H1 (cell line): ENCODE data around the gene OTUD5. TPM values are rescaled to one million over a fixed set of nuclear protein-coding genes. Genes with fewer than 3 reads are reported as not detected.

Source experiments
- CTCF ChIA-PET: fragments of 300-600 bp; sonication (Branson Sonifier 250); formaldehyde crosslinking; loops from one replicate; lab custom pipeline; 2021; ENCODE audit not compliant: partially characterized antibody; lab: Charles Lee
- POLR2A ChIA-PET: fragments of 300-600 bp; sonication (Branson Sonifier 250); formaldehyde crosslinking; loops from one replicate; lab custom pipeline; 2021; ENCODE audit warnings: inconsistent platforms; ENCODE audit not compliant: partially characterized antibody; lab: Charles Lee
- DNase-seq, 2 experiments: peaks; one replicate each; pipeline versions ENCODE4 v3.0.0 to v3.0.0-alpha.2; 2010 to 2022; ENCODE audit warnings: low spot score in 2 of 2, low read depth in 1 of 2, mixed read lengths in 1 of 2
- FAIRE-seq: peaks from 2 replicates; lab custom pipeline; 2011; peaks lifted over from hg19 to GRCh38; lab: Jason Lieb, UNC
- H2AFZ ChIP-seq: 2 replicates; pipeline ENCODE4 v1.8.1; 2012; ENCODE audit warnings: low read length, inconsistent platforms
- H2AK5ac ChIP-seq: 2 replicates; pipeline ENCODE4 v1.6.1; 2013; ENCODE audit warnings: low read depth, low read length
- H2BK120ac ChIP-seq: replicated peaks from 2 replicates; pipeline ENCODE3; 2013; ENCODE audit warnings: low read depth, low read length, inconsistent platforms
- H2BK12ac ChIP-seq: 2 replicates; pipeline ENCODE4 v1.6.1; 2013; ENCODE audit warnings: low read depth, low read length
- H2BK15ac ChIP-seq: 2 replicates; pipeline ENCODE4 v1.6.1; 2013; ENCODE audit warnings: low read length
- H2BK20ac ChIP-seq: 2 replicates; pipeline ENCODE4 v1.6.1; 2013; ENCODE audit warnings: low read length
- H2BK5ac ChIP-seq: 2 replicates; pipeline ENCODE4 v1.6.1; 2013; ENCODE audit warnings: low read depth, low read length
- H3K14ac ChIP-seq: 2 replicates; pipeline ENCODE4 v1.6.1; 2013; ENCODE audit warnings: inconsistent platforms; ENCODE audit not compliant: insufficient read length
- H3K18ac ChIP-seq: 2 replicates; pipeline ENCODE4 v1.6.1; 2013; ENCODE audit warnings: low read length; ENCODE audit errors: extremely low read depth
- H3K23ac ChIP-seq: 2 replicates; pipeline ENCODE4 v1.6.1; 2013; ENCODE audit warnings: inconsistent platforms; ENCODE audit not compliant: insufficient read length
- H3K23me2 ChIP-seq: 2 replicates; pipeline ENCODE4 v1.6.1; 2013; ENCODE audit warnings: low read depth, low read length
- H3K27ac ChIP-seq: 2 replicates; pipeline ENCODE4 v1.6.1; 2011; ENCODE audit warnings: low read depth, low read length, inconsistent platforms
- H3K27me3 ChIP-seq, 4 experiments: replicated peaks in 1 of 4; 1 replicate in 1 of 4; 2 replicates in 3 of 4; pipeline versions ENCODE4 v1.6.1 to v1.8.1; 2011 to 2013; ENCODE audit warnings: low read length in 3 of 4, mild to moderate bottlenecking in 3 of 4, inconsistent platforms in 2 of 4, mixed read lengths in 2 of 4, moderate library complexity in 1 of 4; ENCODE audit not compliant: control insufficient read depth in 3 of 4, insufficient read depth in 3 of 4; ENCODE audit errors: extremely low read depth in 1 of 4
- H3K36me3 ChIP-seq, 4 experiments: 2 replicates each; pipeline versions ENCODE4 v1.6.1 to v1.8.1; 2011 to 2013; ENCODE audit warnings: mild to moderate bottlenecking in 4 of 4, low read length in 3 of 4, moderate library complexity in 2 of 4, control low read depth in 1 of 4, inconsistent platforms in 1 of 4; ENCODE audit not compliant: insufficient read depth in 4 of 4, control insufficient read depth in 2 of 4
- H3K4ac ChIP-seq: replicated peaks from 2 replicates; pipeline ENCODE3; 2013; ENCODE audit warnings: low read length, low read depth, mixed read lengths, inconsistent platforms; ENCODE audit not compliant: insufficient read length
- H3K4me1 ChIP-seq, 4 experiments: replicated peaks in 1 of 4; 1 replicate in 1 of 4; 2 replicates in 3 of 4; pipeline versions ENCODE4 v1.6.1 to v1.8.1; 2011 to 2013; ENCODE audit warnings: low read length in 3 of 4, inconsistent platforms in 2 of 4, mixed read lengths in 1 of 4; ENCODE audit not compliant: insufficient read depth in 4 of 4, control insufficient read depth in 3 of 4
- H3K4me2 ChIP-seq, 2 experiments: 2 replicates each; pipeline versions ENCODE4 v1.6.1 to v1.8.1; 2011 to 2013; ENCODE audit warnings: low read depth in 2 of 2, low read length in 2 of 2, control low read depth in 1 of 2, inconsistent platforms in 1 of 2, mild to moderate bottlenecking in 1 of 2; ENCODE audit not compliant: insufficient read depth in 1 of 2
- H3K4me3 ChIP-seq, 4 experiments: fragments of 200-600, 300-600 bp in 1 of 4; sonication (generic), shearing (Covaris generic), sonication (Bioruptor Twin) in 1 of 4; 2 replicates each; pipeline versions ENCODE4 v1.5.1 to v1.8.1; 2011 to 2016; ENCODE audit warnings: low read length in 4 of 4, low read depth in 3 of 4, control low read depth in 2 of 4, inconsistent platforms in 2 of 4, mild to moderate bottlenecking in 2 of 4, mixed read lengths in 1 of 4, moderate library complexity in 1 of 4; ENCODE audit not compliant: insufficient read depth in 2 of 4; ENCODE audit errors: extremely low read depth in 1 of 4
- H3K56ac ChIP-seq: replicated peaks from 2 replicates; pipeline ENCODE3; 2013; ENCODE audit warnings: low read depth, mild to moderate bottlenecking, mixed read lengths, low read length, inconsistent platforms; ENCODE audit not compliant: insufficient read length
- H3K79me1 ChIP-seq: 2 replicates; pipeline ENCODE4 v1.6.1; 2013; ENCODE audit warnings: low read depth, low read length, control low read depth
- H3K79me2 ChIP-seq, 2 experiments: 2 replicates each; pipeline versions ENCODE4 v1.6.1 to v1.8.1; 2012 to 2013; ENCODE audit warnings: low read length in 2 of 2, mild to moderate bottlenecking in 2 of 2, inconsistent platforms in 1 of 2; ENCODE audit not compliant: insufficient read depth in 2 of 2, control insufficient read depth in 1 of 2
- H3K9ac ChIP-seq, 4 experiments: replicated peaks in 1 of 4; 1 replicate in 1 of 4; 2 replicates in 3 of 4; pipeline versions ENCODE4 v1.6.1 to v1.8.1; 2011 to 2013; ENCODE audit warnings: low read depth in 3 of 4, low read length in 3 of 4, control low read depth in 2 of 4, mild to moderate bottlenecking in 2 of 4, moderate library complexity in 2 of 4, inconsistent platforms in 1 of 4; ENCODE audit errors: extremely low read depth in 1 of 4
- H3K9me3 ChIP-seq, 2 experiments: 2 replicates each; pipeline versions ENCODE4 v1.6.1 to v1.8.1; 2012 to 2013; ENCODE audit warnings: mild to moderate bottlenecking in 2 of 2, moderate library complexity in 2 of 2, control low read depth in 1 of 2, inconsistent platforms in 1 of 2, low read depth in 1 of 2, low read length in 1 of 2, mixed read lengths in 1 of 2; ENCODE audit not compliant: insufficient read depth in 2 of 2
- H4K20me1 ChIP-seq, 2 experiments: replicated peaks in 1 of 2; 2 replicates each; pipeline versions ENCODE3 to v1.8.1; 2011 to 2013; ENCODE audit warnings: inconsistent platforms in 2 of 2, low read length in 2 of 2, mild to moderate bottlenecking in 1 of 2; ENCODE audit not compliant: insufficient read depth in 2 of 2, control insufficient read depth in 1 of 2
- H4K5ac ChIP-seq: 2 replicates; pipeline ENCODE4 v1.6.1; 2013; ENCODE audit warnings: low read length, low read depth, mixed read lengths, inconsistent platforms; ENCODE audit not compliant: insufficient read length
- H4K8ac ChIP-seq: 2 replicates; pipeline ENCODE4 v1.8.0; 2013; ENCODE audit warnings: mild to moderate bottlenecking, moderate library complexity, low read length, inconsistent platforms; ENCODE audit not compliant: insufficient read depth; ENCODE audit errors: extremely low read depth
- H4K91ac ChIP-seq: replicated peaks from 2 replicates; pipeline ENCODE3; 2013; ENCODE audit warnings: low read length, mixed read lengths, inconsistent platforms; ENCODE audit not compliant: insufficient read length
- ATF3 ChIP-seq: IDR thresholded peaks from 2 replicates; pipeline ENCODE4 v1.6.1; 2011; ENCODE audit warnings: low read depth, mild to moderate bottlenecking, low read length; ENCODE audit not compliant: insufficient read depth
- BACH1 ChIP-seq: IDR thresholded peaks from 2 replicates; pipeline ENCODE4 v1.6.1; 2012; ENCODE audit warnings: low read length, improper control_type of control experiment
- CHD2 ChIP-seq: IDR thresholded peaks from 2 replicates; pipeline ENCODE4 v1.6.1; 2012; ENCODE audit warnings: low read length, improper control_type of control experiment
- CREB1 ChIP-seq: IDR thresholded peaks from 2 replicates; pipeline ENCODE4 v1.6.1; 2012; ENCODE audit warnings: inconsistent platforms
- EGR1 ChIP-seq: IDR thresholded peaks from 2 replicates; pipeline ENCODE4 v1.6.1; 2011; ENCODE audit warnings: low read depth, low read length, borderline replicate concordance
- GABPA ChIP-seq: IDR thresholded peaks from 2 replicates; pipeline ENCODE4 v1.6.1; 2011; ENCODE audit warnings: mild to moderate bottlenecking, low read length, moderate library complexity, borderline replicate concordance; ENCODE audit not compliant: insufficient read depth
- JUN ChIP-seq: IDR thresholded peaks from 2 replicates; pipeline ENCODE4 v1.6.1; 2011; ENCODE audit warnings: low read depth, mild to moderate bottlenecking, improper control_type of control experiment, low read length
- NANOG ChIP-seq: IDR thresholded peaks from 2 replicates; pipeline ENCODE4 v1.6.1; 2011; ENCODE audit warnings: low read length, low read depth, mild to moderate bottlenecking, inconsistent platforms; ENCODE audit not compliant: insufficient read depth, poor library complexity, severe bottlenecking
- PHF8 ChIP-seq: fragments of 200-600 bp; sonication (generic); conservative IDR thresholded peaks from 2 replicates; pipeline ENCODE4 v1.7.1; 2012; ENCODE audit warnings: low read depth, mild to moderate bottlenecking, inconsistent platforms, low read length, moderate library complexity
- POLR2A ChIP-seq, 2 experiments: IDR thresholded peaks; 1 replicate in 1 of 2; 2 replicates in 1 of 2; pipeline ENCODE4 v1.6.1; 2011; ENCODE audit warnings: low read depth in 2 of 2, low read length in 2 of 2, mild to moderate bottlenecking in 2 of 2; ENCODE audit errors: control extremely low read depth in 1 of 2
- POU5F1 ChIP-seq: IDR thresholded peaks from 2 replicates; pipeline ENCODE4 v1.6.1; 2011; ENCODE audit warnings: low read depth, mild to moderate bottlenecking, low read length, moderate library complexity
- RXRA ChIP-seq: IDR thresholded peaks from 2 replicates; pipeline ENCODE4 v1.6.1; 2011; ENCODE audit warnings: low read depth, mild to moderate bottlenecking, low read length, moderate library complexity; ENCODE audit not compliant: insufficient read depth
- SIX5 ChIP-seq: IDR thresholded peaks from 2 replicates; pipeline ENCODE4 v1.6.1; 2011; ENCODE audit warnings: mild to moderate bottlenecking, low read depth, low read length
- SUZ12 ChIP-seq: fragments of 200-600 bp; sonication (generic); IDR thresholded peaks from 2 replicates; pipeline ENCODE4 v1.6.1; 2012; ENCODE audit warnings: mild to moderate bottlenecking, inconsistent platforms, low read length, moderate library complexity, mixed read lengths
- WGBS, 2 experiments: shearing (Covaris generic) in 1 of 2; methylation state at CpG; one replicate each; pipeline versions ENCODE4 v1.1.6 to v1.1.7; 2013 to 2015; ENCODE audit warnings: low lambda C conversion rate in 2 of 2, mixed read lengths in 2 of 2, inconsistent platforms in 1 of 2, low coverage in 1 of 2, missing lambda C conversion rate in 1 of 2; ENCODE audit not compliant: insufficient replicate concordance in 2 of 2, insufficient coverage in 1 of 2, insufficient read length in 1 of 2; ENCODE audit errors: extremely low coverage in 1 of 2, missing lambda C conversion rate in 1 of 2; 5-methylcytosine and 5-hydroxymethylcytosine counted together
- polyA plus RNA-seq, 7 experiments: library from polyadenylated mRNA; depleted of rRNA in 3 of 7; stranded (reverse) in 5 of 7; unstranded in 2 of 7; fragments of >200 nt in 5 of 7; fragments of 200-250 nt in 2 of 7; gene quantifications; 1 replicate in 5 of 7; 2 replicates in 1 of 7; 4 replicates in 1 of 7; pipeline versions ENCODE4 v1.2.1 to v1.2.3, GENCODE V29; 2011 to 2013; ENCODE audit warnings: missing spikeins in 2 of 7, mixed read lengths in 2 of 7
- total RNA-seq: library from RNA; stranded (reverse); fragmentation: NEBNext Ultra II Directional; extraction: Animal tissue kit (Norgen Biotek cat#: 25700); gene quantifications from 2 replicates; pipeline ENCODE4 v1.2.1, GENCODE V29; 2021

OTUD5 gene
- total and polyA plus RNA-seq, 2 of the 8 experiments (the other 6 are each of a cell fraction or from before 2014, with no cell fraction given), result 46.3 to 53.5 TPM

- 96% methylated on average over 13 of the region's 14 CpGs; no CpG with 5 or more reads in 1 of the 2 experiments for WGBS, 2 experiments
- no peak for FAIRE-seq
- no peak overlapping the region for H3K18ac ChIP-seq
- TF ChIP-seq RXRA (no peak), SUZ12 (no peak), GABPA (no peak), POLR2A (IDR thresholded peaks at IDR 0.05; ENCODE audit: control extremely low read depth in 1 of 2, low read depth in 2 of 2, low read length in 2 of 2) (no peak), CHD2 (no peak), JUN (no peak), PHF8 (no peak), CREB1 (no peak), POU5F1 (no peak), BACH1 (no peak), SIX5 (no peak), NANOG (no peak), ATF3 (no peak), EGR1 (no peak)
These were observed 54.6 kb downstream of the OTUD5 start for GRCh38 chrX:48902776-48903175.

More at GRCh38 chrX:48902776-48903175, 54.6 kb downstream of the OTUD5 start:
- Histone ChIP-seq H3K9me3 (no peaks in the 10 kb centered on the region), H3K9ac (no peak overlapping the region), H3K23me2 (no peaks in the 10 kb centered on the region), H3K4ac (no peak overlapping the region), H3K23ac (no peak overlapping the region), H2BK120ac (no peak overlapping the region), H3K79me1 (no peaks in the 10 kb centered on the region), H2BK12ac (no peak overlapping the region), H2AK5ac (no peak overlapping the region), H2BK15ac (no peak overlapping the region), H3K4me3 (no peak overlapping the region), H2BK20ac (no peak overlapping the region), H2AFZ (no peak overlapping the region), H3K56ac (no peak overlapping the region), H4K5ac (no peak overlapping the region), H3K14ac (no peak overlapping the region), H3K36me3 (peaks cover 6 to 33% (median 16%) of the 10 kb centered on the region in 4 experiments; a peak in 6 of 8 replicates), H3K4me1 (peaks cover 0 to 6% (median 0%) of the 10 kb centered on the region in 4 experiments; a peak in 1 of 7 replicates), H3K4me2 (no peak overlapping the region), H4K20me1 (peaks cover 0 to 4% of the 10 kb centered on the region in 2 experiments), H3K27me3 (no peaks in the 10 kb centered on the region), H4K91ac (no peak overlapping the region), H3K79me2 (peaks cover 0 to 10% of the 10 kb centered on the region in 2 experiments; a peak in 1 of 4 replicates), H2BK5ac (no peak overlapping the region), H4K8ac (no peak overlapping the region), H3K27ac (no peak overlapping the region)
- no peak for DNase-seq
- ChIA-PET POLR2A (interaction anchor here (0.9 to 30.9 kb wide), 9 partner anchors 9 to 251 kb away, joined by 3 to 572 read pairs (median 4); partner anchors contain the start of gene SLC35A2), CTCF (interaction anchor here (0.6 to 1.6 kb wide), 3 partner anchors 35 to 128 kb away, joined by 3 to 4 read pairs (median 3); no protein-coding TSS in a partner anchor)
